Glomerular endothelial cell (primary cell): Measurements from ENCODE around the gene FAM76A. TPM values are rescaled to one million over a fixed set of nuclear protein-coding genes. Genes with fewer than 3 reads are reported as not detected.

Source experiments
- total RNA-seq: library from RNA; depleted of rRNA; stranded (reverse); fragments of >200 nt; gene quantifications from 2 replicates; pipeline ENCODE4 v1.2.3, GENCODE V29; 2015

FAM76A gene
- total RNA-seq, 1 donor from 2014 or later, result 6.8 TPM

Other genes with a start within 250 kb of the FAM76A start
- gene WASF2, start 235.8 kb upstream of the FAM76A start, total RNA-seq, result 81.5 and 111 TPM in 2 replicates
- 26.3 and 44.1 TPM in 2 replicates for gene AHDC1, start 121.8 kb upstream of the FAM76A start, total RNA-seq
- not detected in 2 replicates for gene FGR, start 90.8 kb upstream of the FAM76A start, total RNA-seq
- gene IFI6, start 53.8 kb upstream of the FAM76A start, total RNA-seq, result 32.6 and 277 TPM in 2 replicates
- 134 and 140 TPM in 2 replicates for gene STX12, start 47.3 kb downstream of the FAM76A start, total RNA-seq
- 32.7 and 40.7 TPM in 2 replicates for gene PPP1R8, start 104.8 kb downstream of the FAM76A start, total RNA-seq
- gene THEMIS2, start 146.6 kb downstream of the FAM76A start, total RNA-seq, result 20.2 and 29.5 TPM in 2 replicates
- 21.4 and 32.5 TPM in 2 replicates for gene RPA2, start 188.6 kb downstream of the FAM76A start, total RNA-seq
- gene SMPDL3B, start 209.0 kb downstream of the FAM76A start, total RNA-seq, result 1.8 TPM in 1 of 2 replicates, not detected in the other
- 11.1 and 14.5 TPM in 2 replicates for gene XKR8, start 234.0 kb downstream of the FAM76A start, total RNA-seq